Aorta (tissue), 5 donors: ENCODE data around the gene NPR1. TPM values are rescaled to one million over a fixed set of nuclear protein-coding genes. Genes with fewer than 3 reads are reported as not detected.
"Not testable (repeated sequence)": the region's sequence is repeated elsewhere in the genome, so short reads cannot be mapped to it uniquely, and the experiment has no call there.

Source experiments
- ATAC-seq: fragments of 200-7000 bp; cut with Tn5 transposase; one replicate; pipeline ENCODE4 v1.9.1; 2022; ENCODE audit warnings: moderate library complexity; ENCODE audit not compliant: low FRiP score
- DNase-seq, 2 donors: peaks; one replicate each; pipeline ENCODE4 v3.0.0-alpha.2; 2020
- H3K27ac ChIP-seq, 2 donors: one replicate each; pipeline ENCODE4 v1.5.1; 2013; ENCODE audit warnings: low read length in 2 of 2, mild to moderate bottlenecking in 2 of 2, moderate library complexity in 2 of 2, control low read depth in 1 of 2, inconsistent platforms in 1 of 2, low read depth in 1 of 2
- H3K27me3 ChIP-seq, 2 donors: one replicate each; pipeline ENCODE4 v1.6.1; 2013; ENCODE audit warnings: control low read depth in 1 of 2, low read length in 1 of 2, mild to moderate bottlenecking in 1 of 2, moderate library complexity in 1 of 2; ENCODE audit not compliant: insufficient read depth in 2 of 2, control insufficient read depth in 1 of 2
- H3K36me3 ChIP-seq, 2 donors: one replicate each; pipeline ENCODE4 v1.6.1; 2013; ENCODE audit warnings: control low read depth in 1 of 2, low read length in 1 of 2, mild to moderate bottlenecking in 1 of 2; ENCODE audit not compliant: insufficient read depth in 2 of 2, control insufficient read depth in 1 of 2
- H3K4me1 ChIP-seq, 2 donors: one replicate each; pipeline ENCODE4 v1.6.1; 2013; ENCODE audit warnings: low read length in 2 of 2, control low read depth in 1 of 2, mild to moderate bottlenecking in 1 of 2, moderate library complexity in 1 of 2; ENCODE audit not compliant: insufficient read depth in 2 of 2, control insufficient read depth in 1 of 2
- H3K4me3 ChIP-seq, 2 donors: one replicate each; pipeline ENCODE4 v1.5.1; 2013; ENCODE audit warnings: low read length in 2 of 2, control low read depth in 1 of 2, mild to moderate bottlenecking in 1 of 2
- H3K9me3 ChIP-seq: one replicate; pipeline ENCODE4 v1.6.1; 2013; ENCODE audit warnings: mild to moderate bottlenecking, low read length; ENCODE audit not compliant: control insufficient read depth
- WGBS, 2 donors: extraction: QIAGEN DNeasy Blood & Tissue Kit; methylation state at CpG; one replicate each; pipeline ENCODE4 v1.1.7; 2013; 5-methylcytosine and 5-hydroxymethylcytosine counted together
- intact Hi-C, 2 donors: fragments of 100-400 bp; cut with DNase I; formaldehyde crosslinking; loops; one replicate each; pipeline versions ENCODE4 v1.14.2 to v1.15.0; 2022
- polyA plus RNA-seq, 2 donors: library from polyadenylated mRNA; stranded (reverse); fragments of 200-250 nt; gene quantifications; one replicate each; pipeline ENCODE4 v1.2.3, GENCODE V29; 2013
- total RNA-seq, 2 donors: library from RNA; stranded (reverse); fragmentation: NEBNext Ultra II Directional; extraction: Animal tissue kit (Norgen Biotek cat#: 25700); gene quantifications; one replicate each; pipeline ENCODE4 v1.2.1, GENCODE V29; 2021
- donor health status: healthy with polysubstance abuse.
- donor health status: Bipolar disorder and iron deficiency.
- donor health status: DM: no; HTN: no; CAD: no.
- donor health status: DM: no; HTN: no; CAD: no.
- donor health status: DM: yes; HTN: yes; CAD: no.

NPR1 gene
- total and polyA plus RNA-seq, 4 donors: 39.4 to 168 (median 113) TPM

DNA sequence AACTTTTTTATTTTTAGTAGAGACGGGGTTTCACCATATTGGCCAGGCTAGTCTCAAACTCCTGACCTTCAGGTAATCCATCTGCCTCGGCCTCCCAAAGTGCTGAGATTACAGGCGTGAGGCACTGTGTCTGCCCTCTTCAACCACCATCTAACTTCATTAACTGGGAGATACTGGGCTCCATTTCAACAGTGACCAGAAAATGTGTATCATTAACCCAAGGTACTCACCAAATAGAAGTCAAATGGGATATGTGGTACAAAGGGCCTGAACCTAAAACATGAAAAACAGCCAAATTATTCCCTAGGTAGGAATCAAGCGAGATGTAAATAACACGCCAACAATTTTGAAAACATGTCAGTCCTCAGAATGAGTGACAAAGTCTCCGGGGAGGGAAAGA, 8.9 kb upstream of the NPR1 start:
- H3K4me1 ChIP-seq: no peaks in the 10 kb centered on the region
- 64 to 71% methylated on average over 6 of the region's 6 CpGs for WGBS, 2 donors
- no peak overlapping the region for H3K27ac ChIP-seq
- peaks cover 2 to 7% of the 10 kb centered on the region in 2 donors for H3K36me3 ChIP-seq
- no peaks in the 10 kb centered on the region for H3K9me3 ChIP-seq
- no peaks in the 10 kb centered on the region for H3K27me3 ChIP-seq
- intact Hi-C loops: loop anchor here (5.0 to 10.0 kb wide), 2 partner anchors 95 to 318 kb away; partner anchors contain the start of gene RAB13 (in 1 of the 2)
- ATAC-seq (no peak), DNase-seq (no peak)
- H3K4me3 ChIP-seq: no peak overlapping the region

DNA sequence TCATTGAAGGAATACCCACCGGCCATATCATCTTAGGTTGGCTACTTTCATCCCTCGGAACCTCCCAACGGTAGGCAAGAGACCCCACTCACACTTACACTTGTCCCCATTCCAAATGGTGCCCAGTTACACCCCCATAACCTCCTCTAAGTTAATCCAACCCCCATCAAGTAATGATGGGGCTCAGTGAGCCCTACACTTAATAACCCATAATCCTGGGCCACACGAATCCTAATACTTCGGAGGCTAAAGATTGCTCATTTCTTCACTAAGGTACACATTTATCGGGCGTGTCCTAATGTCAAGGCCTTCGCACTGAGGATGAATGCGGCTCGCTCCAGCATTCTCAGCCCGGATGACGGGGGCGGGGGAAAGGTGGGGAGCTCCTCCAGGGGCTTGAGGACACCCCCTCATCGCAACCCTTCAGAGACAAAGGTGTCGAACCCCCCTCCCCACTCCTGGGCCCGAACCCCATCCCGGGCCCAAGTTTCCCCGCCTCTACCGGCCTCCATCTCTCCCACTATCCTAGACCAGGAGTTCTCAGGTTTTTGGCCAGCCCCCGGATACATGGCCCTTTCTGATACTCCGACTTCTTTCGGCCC, 8.1 kb upstream of the NPR1 start:
- no peaks in the 10 kb centered on the region for H3K4me1 ChIP-seq
- peak overlapping the region in 1 of 2 donors; percentile 82 for H3K27ac ChIP-seq
- DNase-seq: peak in 1 of 2 donors; percentile 76
- H3K36me3 ChIP-seq: peaks cover 2 to 4% of the 10 kb centered on the region in 2 donors
- ATAC-seq: peak; percentile 36
- 1% methylated on average over 20 to 22 of the region's 22 CpGs for WGBS, 2 donors
- no peaks in the 10 kb centered on the region for H3K27me3 ChIP-seq
- peak overlapping the region; percentile 74 to 82 for H3K4me3 ChIP-seq
- intact Hi-C loops: loop anchor here (5.0 to 10.0 kb wide), 2 partner anchors 96 to 317 kb away; partner anchors contain the start of gene RAB13 (in 1 of the 2)
- H3K9me3 ChIP-seq: no peaks in the 10 kb centered on the region

DNA sequence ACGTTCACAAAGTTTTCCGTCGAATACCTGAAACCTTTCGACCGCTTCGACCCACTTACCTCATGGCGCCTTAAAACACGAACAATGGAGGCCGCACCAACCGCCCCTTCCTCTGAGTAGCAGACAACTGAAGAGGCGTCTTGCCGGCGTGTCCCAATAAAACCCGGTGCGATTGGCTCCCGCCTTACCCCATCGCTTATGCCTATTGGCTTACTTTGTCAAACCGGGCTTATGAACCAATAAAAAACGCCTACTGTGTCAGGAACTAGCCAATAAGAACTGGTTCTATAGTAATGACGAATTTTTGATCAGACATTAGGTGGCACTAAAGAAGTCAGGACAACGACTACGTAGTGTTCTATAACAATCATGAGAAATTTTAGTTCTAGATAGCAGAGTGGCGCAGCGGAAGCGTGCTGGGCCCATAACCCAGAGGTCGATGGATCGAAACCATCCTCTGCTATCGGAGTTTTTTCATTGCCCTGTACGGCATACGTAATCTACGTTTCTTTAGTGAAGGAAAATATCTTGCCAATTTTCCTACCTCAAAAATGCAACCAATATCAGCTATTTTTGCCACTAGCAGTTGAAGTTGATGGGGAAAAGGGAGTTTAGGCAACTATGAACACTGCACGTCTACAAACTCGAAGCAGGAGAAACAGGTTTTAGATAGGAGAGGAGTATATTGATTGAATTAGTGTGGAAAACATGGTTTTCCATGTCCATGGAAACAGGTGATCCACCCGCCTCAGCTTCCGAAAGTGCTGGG, 7.4 kb upstream of the NPR1 start, which contains the start of gene ILF2:
TSS of gene ILF2 (minus strand) at position 135 of the 769 bp plus-strand sequence. CDS start at position 64, 71 bp downstream.
- DNase-seq: peak; percentile 99
- intact Hi-C loops: loop anchor here (5.0 to 10.0 kb wide), 2 partner anchors 96 to 316 kb away; partner anchors contain the start of gene RAB13 (in 1 of the 2)
- peak; percentile 96 for ATAC-seq

DNA sequence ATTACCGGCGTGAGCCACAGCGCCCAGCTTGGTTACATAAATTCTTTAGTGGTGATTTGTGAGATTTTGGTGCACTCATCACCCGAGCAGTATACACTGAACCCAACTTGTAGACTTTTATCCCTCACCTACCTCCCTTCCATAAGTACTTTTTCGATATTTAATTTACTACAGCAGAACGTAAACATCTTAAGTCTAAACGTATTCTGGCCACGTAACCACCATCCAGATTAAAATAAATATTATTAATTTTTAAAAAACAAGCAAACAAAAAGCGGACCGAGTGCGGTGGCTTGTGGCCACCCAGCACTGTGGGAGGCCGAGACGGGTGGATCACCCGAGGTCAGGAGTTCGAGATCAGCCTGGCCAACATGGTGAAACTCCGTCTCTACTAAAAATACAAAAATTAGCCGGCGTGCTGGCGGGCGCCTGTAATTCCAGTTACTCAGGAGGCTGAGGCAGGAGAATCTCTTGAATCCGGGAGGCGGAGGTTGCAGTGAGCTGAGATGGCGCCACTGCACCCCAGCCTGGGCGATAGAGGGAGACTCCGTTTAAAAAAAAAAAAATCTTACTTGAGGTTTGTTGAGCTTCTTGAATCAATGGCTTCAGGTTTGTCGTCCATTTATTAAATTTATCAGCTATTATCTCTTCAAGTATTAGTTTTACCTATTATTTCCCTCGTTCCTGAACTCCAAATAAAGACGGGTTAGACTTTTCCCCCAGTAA, 6.7 kb upstream of the NPR1 start:
- intact Hi-C loops: loop anchor here (5.0 to 10.0 kb wide), 2 partner anchors 97 to 316 kb away; partner anchors contain the start of gene RAB13 (in 1 of the 2)
- ATAC-seq (peak; percentile 79), DNase-seq (peak; percentile 60 to 84)
- WGBS, 2 donors: 12 to 13% methylated on average over 28 of the region's 28 CpGs
- H3K9me3 ChIP-seq, H3K27me3 ChIP-seq, H3K4me1 ChIP-seq, H3K36me3 ChIP-seq: not testable (repeated sequence)
- Histone ChIP-seq H3K4me3 (peak overlapping the region; percentile 45 to 64), H3K27ac (peak overlapping the region; percentile 22 to 87)

More for the DNA sequence above, 7.4 kb upstream of the NPR1 start, which contains the start of gene ILF2:
- H3K36me3 ChIP-seq: peaks cover 0 to 2% of the 10 kb centered on the region in 2 donors
- no peaks in the 10 kb centered on the region for H3K9me3 ChIP-seq
- H3K4me3 ChIP-seq: peak within 1 kb of the TSS; percentile 74 to 82
- no peaks in the 10 kb centered on the region for H3K27me3 ChIP-seq
- no peaks in the 10 kb centered on the region for H3K4me1 ChIP-seq
- 0% methylated on average over 35 of the region's 35 CpGs for WGBS, 2 donors
- H3K27ac ChIP-seq: peak within 1 kb of the TSS; percentile 22 to 87

DNA sequence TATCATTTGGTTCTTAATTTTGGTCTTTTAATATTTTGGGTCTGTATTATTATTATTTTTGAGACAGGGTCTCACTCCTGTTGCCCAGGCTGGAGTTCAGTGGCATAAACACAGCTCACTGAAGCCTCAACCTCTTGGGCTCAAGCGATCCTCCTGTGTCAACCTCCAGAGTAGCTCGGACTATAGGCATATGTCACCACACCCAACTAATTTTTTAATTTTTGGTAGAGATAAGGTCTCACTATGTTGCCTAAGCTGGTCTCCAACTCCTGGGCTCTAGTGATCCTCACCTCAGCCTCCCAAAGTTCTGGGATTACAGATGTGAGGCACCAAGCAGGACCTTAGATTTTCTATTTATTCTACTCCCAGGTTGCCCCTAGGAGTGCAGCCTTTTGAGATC, 5.0 kb upstream of the NPR1 start:
- H3K4me1 ChIP-seq: no peaks in the 10 kb centered on the region
- DNase-seq (no peak), ATAC-seq (no peak)
- no peak overlapping the region for H3K27ac ChIP-seq
- H3K27me3 ChIP-seq: no peaks in the 10 kb centered on the region
- H3K4me3 ChIP-seq: no peak overlapping the region
- no peaks in the 10 kb centered on the region for H3K9me3 ChIP-seq
- intact Hi-C loops: loop anchor here (5.0 to 10.0 kb wide), 2 partner anchors 99 to 314 kb away; partner anchors contain the start of gene RAB13 (in 1 of the 2)
- no peaks in the 10 kb centered on the region for H3K36me3 ChIP-seq
- WGBS, 2 donors: 95 to 97% methylated on average over 2 of the region's 2 CpGs

DNA sequence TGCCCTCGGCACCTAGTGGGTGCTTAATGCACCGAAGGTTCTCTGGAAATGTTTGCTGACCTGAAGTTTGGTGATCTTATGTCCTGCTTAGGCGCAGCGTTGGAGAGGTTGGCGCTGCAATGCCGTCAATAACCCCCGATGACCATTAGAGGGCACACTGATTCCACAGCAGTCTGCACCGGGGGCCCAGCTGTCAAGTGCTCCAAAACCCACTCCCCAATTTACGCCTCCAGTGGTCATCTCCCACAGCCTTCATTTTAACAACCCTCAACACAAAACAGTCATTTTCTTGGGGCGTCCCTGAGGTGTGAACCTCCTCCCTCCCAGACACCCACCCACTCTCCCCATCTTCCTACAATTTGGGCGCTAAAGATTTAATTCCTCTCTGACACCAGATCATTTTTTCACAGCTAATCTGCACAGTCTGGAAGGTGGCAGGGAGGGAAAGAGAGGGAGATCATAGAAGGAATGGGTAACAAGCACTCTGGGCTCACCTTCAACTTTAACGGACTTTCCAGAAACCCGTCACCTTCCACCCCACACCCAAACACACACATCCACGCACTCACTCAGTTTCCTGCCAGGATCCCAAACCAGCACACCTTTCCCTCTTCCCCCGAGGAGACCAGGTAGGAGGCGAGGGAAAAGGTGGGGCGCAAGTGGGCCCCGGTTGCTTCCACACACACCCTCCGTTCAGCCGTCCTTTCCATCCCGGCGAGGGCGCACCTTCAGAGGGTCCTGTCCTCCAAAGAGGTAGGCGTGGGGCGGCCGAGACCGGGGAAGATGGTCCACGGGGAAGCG, 570 bp upstream of the NPR1 start:
- Histone ChIP-seq H3K36me3 (peaks cover 4% of the 10 kb centered on the region in 2 donors), H3K27me3 (no peaks in the 10 kb centered on the region), H3K4me1 (no peaks in the 10 kb centered on the region), H3K27ac (peak overlapping the region in 1 of 2 donors; percentile 63), H3K4me3 (peak overlapping the region; percentile 30 to 79), H3K9me3 (no peaks in the 10 kb centered on the region)
- DNase-seq (peak; percentile 66 to 79), ATAC-seq (peak; percentile 81)
- 1% methylated on average over 29 of the region's 29 CpGs for WGBS, 2 donors
- intact Hi-C loops: loop anchor here (1.0 to 10.0 kb wide), 6 partner anchors 71 to 309 kb away; partner anchors contain the start of gene RAB13 (in 1 of the 2)

DNA sequence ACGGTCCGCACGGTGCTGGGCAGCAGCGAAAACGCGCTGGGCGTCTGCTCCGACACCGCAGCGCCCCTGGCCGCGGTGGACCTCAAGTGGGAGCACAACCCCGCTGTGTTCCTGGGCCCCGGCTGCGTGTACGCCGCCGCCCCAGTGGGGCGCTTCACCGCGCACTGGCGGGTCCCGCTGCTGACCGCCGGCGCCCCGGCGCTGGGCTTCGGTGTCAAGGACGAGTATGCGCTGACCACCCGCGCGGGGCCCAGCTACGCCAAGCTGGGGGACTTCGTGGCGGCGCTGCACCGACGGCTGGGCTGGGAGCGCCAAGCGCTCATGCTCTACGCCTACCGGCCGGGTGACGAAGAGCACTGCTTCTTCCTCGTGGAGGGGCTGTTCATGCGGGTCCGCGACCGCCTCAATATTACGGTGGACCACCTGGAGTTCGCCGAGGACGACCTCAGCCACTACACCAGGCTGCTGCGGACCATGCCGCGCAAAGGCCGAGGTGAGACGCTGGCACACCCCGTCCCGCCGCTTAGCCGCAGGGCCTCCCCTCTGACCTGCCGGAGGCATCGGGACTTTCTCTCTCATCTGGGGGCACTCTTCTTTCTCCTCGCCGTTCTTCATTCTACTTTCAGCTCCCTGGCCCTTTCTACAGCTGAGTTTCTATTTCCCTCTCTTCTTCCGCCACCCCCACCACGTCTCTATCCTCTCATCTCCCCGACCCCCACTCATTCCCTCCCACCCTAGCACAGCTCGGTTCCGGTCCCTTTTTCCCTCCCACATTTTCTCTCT, 1.0 kb downstream of the NPR1 start:
- H3K27ac ChIP-seq: peak overlapping the region; percentile 14 to 17
- intact Hi-C loops: loop anchor here (2.0 to 10.0 kb wide), 5 partner anchors 73 to 308 kb away; partner anchors contain the start of gene RAB13 (in 1 of the 2)
- H3K36me3 ChIP-seq: peaks cover 4 to 7% of the 10 kb centered on the region in 2 donors
- no peaks in the 10 kb centered on the region for H3K27me3 ChIP-seq
- ATAC-seq: peak; percentile 65
- peak overlapping the region; percentile 30 to 79 for H3K4me3 ChIP-seq
- 0 to 1% methylated on average over 72 to 73 of the region's 73 CpGs for WGBS, 2 donors
- no peaks in the 10 kb centered on the region for H3K9me3 ChIP-seq
- H3K4me1 ChIP-seq: no peaks in the 10 kb centered on the region
- peak; percentile 58 to 83 for DNase-seq
